Measurements from ENCODE around the gene RCCD1.

RCCD1 gene

GRCh38 chr15:91001209-91001608, 46.5 kb downstream of the RCCD1 start:
- DNase-seq (ENCODE audit: low read depth in 4 of 4, low spot score in 1 of 4): no peak

- DNase-seq (ENCODE audit: low read depth in 4 of 4, low spot score in 1 of 4): no peak
These were observed 52.6 kb downstream of the RCCD1 start for GRCh38 chr15:91007266-91007665.

All from stimulated activated CD4-positive, alpha-beta T cell treated with anti-CD3 and anti-CD28 coated beads, Interleukin-1b, Interleukin-23, amount 100 ng/mL, for 24 hours (primary cell).